ENCODE measurements around the gene SECISBP2L. TPM values are rescaled to one million over a fixed set of nuclear protein-coding genes. Genes with fewer than 3 reads are reported as not detected.

Gene SECISBP2L
- total and polyA plus RNA-seq, 2 donors (not counting 3 experiments of a cell fraction or from before 2014, with no cell fraction given): 23.1 to 52.3 TPM

DNA sequence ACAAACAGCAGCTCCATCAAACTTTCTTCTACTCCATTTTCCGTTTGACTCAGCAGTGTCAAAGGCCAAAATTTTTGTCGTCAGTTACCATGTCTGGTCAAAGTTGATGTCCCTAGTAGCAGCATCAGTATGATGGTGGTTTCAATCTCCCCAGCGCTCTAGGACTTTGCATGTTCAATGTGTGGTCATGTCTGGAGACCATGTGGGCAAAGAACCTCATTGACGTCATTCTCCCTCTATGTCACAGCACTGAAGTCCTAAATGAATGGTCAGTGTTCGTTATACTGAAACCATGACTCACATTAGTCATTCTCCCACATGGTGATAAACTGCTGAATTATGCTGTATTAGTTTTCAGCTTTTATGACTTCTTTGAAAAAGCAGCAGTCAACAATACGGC, 105.7 kb downstream of the SECISBP2L start:
- Histone ChIP-seq H3K9ac (replicated peaks; ENCODE audit: extremely low read depth, insufficient read depth, low read length) (no peak overlapping the region), H3K79me2 (ENCODE audit: control insufficient read depth, insufficient read depth, low read length) (no peaks in the 10 kb centered on the region), H3K27me3 (ENCODE audit: control insufficient read depth in 2 of 2, insufficient read depth in 2 of 2, low read length in 2 of 2) (peaks cover 0 to 3% of the 10 kb centered on the region in 2 experiments), H3K4me3 (replicated peaks in 1 of 3; ENCODE audit: insufficient read depth in 1 of 3, low read depth in 1 of 3, low read length in 3 of 3) (no peak overlapping the region), H3K4me2 (ENCODE audit: insufficient read depth, low read length) (no peak overlapping the region), H3K9me3 (replicated peaks; ENCODE audit: control insufficient read depth, insufficient read depth, low read length) (no peaks in the 10 kb centered on the region), H3K9me1 (replicated peaks; ENCODE audit: control insufficient read depth, extremely low read depth, insufficient read depth, low read length) (no peaks in the 10 kb centered on the region), H3K27ac (ENCODE audit: insufficient read depth, low read depth, low read length) (no peak overlapping the region), H2AFZ (ENCODE audit: low read depth, low read length) (no peak overlapping the region), H3K4me1 (ENCODE audit: control insufficient read depth, extremely low read depth, insufficient read depth, low read length) (no peaks in the 10 kb centered on the region), H4K20me1 (replicated peaks; ENCODE audit: control insufficient read depth, extremely low read depth, insufficient read depth, low read length) (no peaks in the 10 kb centered on the region), H3K36me3 (ENCODE audit: control insufficient read depth in 2 of 2, extremely low read depth in 1 of 2, insufficient read depth in 2 of 2, low read length in 2 of 2) (no peaks in the 10 kb centered on the region)
- DNase-seq (ENCODE audit: low read depth, low spot score): no peak
- no peak for FAIRE-seq
- no TSS peak for BruUV-seq (replicated peaks)
- TF ChIP-seq GATA2 (IDR thresholded peaks at IDR 0.05; ENCODE audit: insufficient read depth, insufficient read length, low read depth, low read length): no peak
- no peak for TF ChIP-seq EZH2 (IDR thresholded peaks at IDR 0.05; ENCODE audit: borderline replicate concordance, low read depth, low read length, severe bottlenecking)
- TF ChIP-seq JUN (IDR thresholded peaks at IDR 0.05; ENCODE audit: borderline replicate concordance, insufficient read depth, insufficient read length, low read depth): peak; percentile 8
- CTCF ChIA-PET: interaction anchor here (3.4 kb wide), 1 partner anchor 35 kb away, joined by 13 read pairs; no protein-coding TSS in a partner anchor
- intact Hi-C loops (cut with micrococcal nuclease): no loop called here
- POLR2A ChIA-PET: no interaction called here
- dilution Hi-C loops (cut with MboI; ENCODE audit: extremely low pct_ligation_motif_present, low sequenced_read_pairs): no loop called here

DNA sequence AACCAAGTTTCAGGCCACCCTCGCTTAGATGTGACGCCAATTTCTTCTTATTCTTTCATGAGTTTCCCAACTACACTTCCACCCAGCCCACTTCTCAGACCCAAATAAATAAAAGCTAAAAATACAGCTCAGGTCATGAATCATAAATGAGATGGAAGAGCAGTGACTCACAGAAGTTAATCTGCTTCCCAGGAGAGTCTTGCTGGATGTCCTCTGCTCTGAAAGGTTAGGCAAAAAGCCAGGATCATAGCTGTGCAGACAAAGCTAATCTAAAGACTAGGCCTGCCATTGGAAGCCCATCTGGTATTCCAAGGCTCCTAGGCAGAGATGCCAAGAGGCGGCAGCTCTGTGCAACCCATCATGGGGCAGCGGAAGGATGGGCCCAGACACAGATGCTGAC, 106.6 kb downstream of the SECISBP2L start:
- H4K20me1 ChIP-seq (replicated peaks; ENCODE audit: control insufficient read depth, extremely low read depth, insufficient read depth, low read length): no peaks in the 10 kb centered on the region
- TF ChIP-seq JUN (IDR thresholded peaks at IDR 0.05; ENCODE audit: borderline replicate concordance, insufficient read depth, insufficient read length, low read depth) (no peak), MYC (IDR thresholded peaks at IDR 0.05; ENCODE audit: low read depth, low read length) (no peak), FOS (IDR thresholded peaks at IDR 0.05; ENCODE audit: borderline replicate concordance, insufficient read depth, low read length) (peak; percentile 67), POLR2A (IDR thresholded peaks at IDR 0.05; ENCODE audit: low read depth, low read length) (no peak), EZH2 (IDR thresholded peaks at IDR 0.05; ENCODE audit: borderline replicate concordance, low read depth, low read length, severe bottlenecking) (no peak)
- TF ChIP-seq, protein P1, sequence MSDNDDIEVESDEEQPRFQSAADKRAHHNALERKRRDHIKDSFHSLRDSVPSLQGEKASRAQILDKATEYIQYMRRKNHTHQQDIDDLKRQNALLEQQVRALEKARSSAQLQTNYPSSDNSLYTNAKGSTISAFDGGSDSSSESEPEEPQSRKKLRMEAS (IDR thresholded peaks at IDR 0.05; ENCODE audit: insufficient read depth, insufficient read length): no peak
- FAIRE-seq (no peak), DNase-seq (ENCODE audit: low read depth, low spot score) (no peak)
- no peaks in the 10 kb centered on the region for H3K4me1 ChIP-seq (ENCODE audit: control insufficient read depth, extremely low read depth, insufficient read depth, low read length)
- no peaks in the 10 kb centered on the region for H3K9me3 ChIP-seq (replicated peaks; ENCODE audit: control insufficient read depth, insufficient read depth, low read length)
- H3K27ac ChIP-seq (ENCODE audit: insufficient read depth, low read depth, low read length): no peak overlapping the region
- H3K27me3 ChIP-seq (ENCODE audit: control insufficient read depth in 2 of 2, insufficient read depth in 2 of 2, low read length in 2 of 2): peaks cover 0 to 7% of the 10 kb centered on the region in 2 experiments
- H3K4me3 ChIP-seq (replicated peaks in 1 of 3; ENCODE audit: insufficient read depth in 1 of 3, low read depth in 1 of 3, low read length in 3 of 3): no peak overlapping the region
- CTCF ChIA-PET: interaction anchor here (3.4 kb wide), 1 partner anchor 36 kb away, joined by 13 read pairs; no protein-coding TSS in a partner anchor
- no peaks in the 10 kb centered on the region for H3K36me3 ChIP-seq (ENCODE audit: control insufficient read depth in 2 of 2, extremely low read depth in 1 of 2, insufficient read depth in 2 of 2, low read length in 2 of 2)
- dilution Hi-C loops (cut with MboI; ENCODE audit: extremely low pct_ligation_motif_present, low sequenced_read_pairs): no loop called here
- intact Hi-C loops (cut with micrococcal nuclease): no loop called here
- H3K9ac ChIP-seq (replicated peaks; ENCODE audit: extremely low read depth, insufficient read depth, low read length): no peak overlapping the region
- no peaks in the 10 kb centered on the region for H3K79me2 ChIP-seq (ENCODE audit: control insufficient read depth, insufficient read depth, low read length)
- no TSS peak for BruUV-seq (replicated peaks)
- no peak overlapping the region for H2AFZ ChIP-seq (ENCODE audit: low read depth, low read length)
- H3K4me2 ChIP-seq (ENCODE audit: insufficient read depth, low read length): no peak overlapping the region
- POLR2A ChIA-PET: no interaction called here
- H3K9me1 ChIP-seq (replicated peaks; ENCODE audit: control insufficient read depth, extremely low read depth, insufficient read depth, low read length): no peaks in the 10 kb centered on the region

Small RNA genes lying within 50 kb of the gene (small RNA-seq; reads per million reads assigned to genes)
- gene RF00019 (ENCODE audit: insufficient read depth, insufficient read length, low read depth, low replicate concordance): not detected

Other genes starting within 250 kb of the SECISBP2L start
- 13.8 and 15.7 TPM in 2 replicates for gene CEP152, start 235.4 kb downstream of the SECISBP2L start, total RNA-seq
- 1.1 and 3.0 TPM in 2 replicates for gene CEP152, start 235.4 kb downstream of the SECISBP2L start, polyA plus RNA-seq
- 146 and 153 TPM in 2 replicates for gene EID1, start 168.3 kb downstream of the SECISBP2L start, total RNA-seq
- gene EID1, start 168.3 kb downstream of the SECISBP2L start, polyA plus RNA-seq: 95.8 and 155 TPM in 2 replicates
- 0.20 TPM in 1 of 2 replicates, not detected in the other for gene SHC4, start 82.5 kb downstream of the SECISBP2L start, total RNA-seq
- gene SHC4, start 82.5 kb downstream of the SECISBP2L start, polyA plus RNA-seq: 0.10 TPM in 1 of 2 replicates, not detected in the other
- 74.9 and 79.3 TPM in 2 replicates for gene COPS2, start 109.2 kb upstream of the SECISBP2L start, total RNA-seq
- gene COPS2, start 109.2 kb upstream of the SECISBP2L start, polyA plus RNA-seq: 14.8 and 20.2 TPM in 2 replicates
- 31.3 and 34.6 TPM in 2 replicates for gene GALK2, start 123.8 kb upstream of the SECISBP2L start, total RNA-seq
- 14.2 and 19.9 TPM in 2 replicates for gene GALK2, start 123.8 kb upstream of the SECISBP2L start, polyA plus RNA-seq

Measured in endothelial cell of umbilical vein (primary cell).